Measurements from ENCODE around the gene VMP1.

GRCh38 chr17:59680314-59680713, 27.1 kb upstream of the VMP1 start:
- no peak for TF ChIP-seq CTCF (IDR thresholded peaks at IDR 0.05; ENCODE audit: low read depth, low read length, poor library complexity, severe bottlenecking)
- TF ChIP-seq EZH2phosphoT487 (IDR thresholded peaks at IDR 0.05; ENCODE audit: borderline replicate concordance, low read length) = no peak
